GM18499 (cell line): Measurements from ENCODE around the gene C4orf46.
"Not testable (repeated sequence)": the region's sequence is repeated elsewhere in the genome, so short reads cannot be mapped to it uniquely, and the experiment has no call there.

Experiments used
- ATAC-seq: cut with Tn5 transposase; IDR thresholded peaks from one replicate; pipeline ENCODE4 v1.9.1; 2021; ENCODE audit warnings: moderate number of reproducible peaks; ENCODE audit not compliant: insufficient read depth, unreplicated experiment

The C4orf46 gene

GRCh38 chr4:158671665-158671914 lies at the start of gene C4orf46:
TSS of gene C4orf46 (minus strand) at chr4:158671887. CDS start at chr4:158671801, 86 bp downstream.
- no peak for ATAC-seq

- ATAC-seq: no peak
These were observed 44.1 kb upstream of the C4orf46 start for GRCh38 chr4:158715802-158716201.

GRCh38 chr4:158714937-158715336 lies 43.2 kb upstream of the C4orf46 start:
- no peak for ATAC-seq

- not testable (repeated sequence) for ATAC-seq
These were observed 40.9 kb upstream of the C4orf46 start for GRCh38 chr4:158712622-158713021.

- ATAC-seq: no peak
These were observed 39.1 kb upstream of the C4orf46 start for GRCh38 chr4:158710814-158711213.

GRCh38 chr4:158704274-158704673 lies 32.6 kb upstream of the C4orf46 start:
- ATAC-seq: no peak

- no peak for ATAC-seq
These were observed 17.1 kb upstream of the C4orf46 start for GRCh38 chr4:158688813-158689212.

GRCh38 chr4:158682066-158682465 lies 10.4 kb upstream of the C4orf46 start:
- no peak for ATAC-seq

- ATAC-seq: no peak
These were observed 9.9 kb upstream of the C4orf46 start for GRCh38 chr4:158681629-158682028.

GRCh38 chr4:158678767-158679166 lies 7.1 kb upstream of the C4orf46 start:
- no peak for ATAC-seq

GRCh38 chr4:158676076-158676475 lies 4.4 kb upstream of the C4orf46 start:
- no peak for ATAC-seq

- no peak for ATAC-seq
These were observed 1.9 kb upstream of the C4orf46 start for GRCh38 chr4:158673633-158674032.

- ATAC-seq: peak; percentile 90
These were observed 474 bp upstream of the C4orf46 start, which contains the start of gene ETFDH for GRCh38 chr4:158671915-158672806. TSS of gene ETFDH (plus strand) at chr4:158672296. CDS start at chr4:158672457, 161 bp downstream.

GRCh38 chr4:158670975-158671664 lies 567 bp downstream of the C4orf46 start:
- ATAC-seq: no peak

- ATAC-seq: no peak
These were observed 2.4 kb downstream of the C4orf46 start for GRCh38 chr4:158669310-158669709.

- ATAC-seq: no peak
These were observed 4.0 kb downstream of the C4orf46 start for GRCh38 chr4:158667651-158668198.

GRCh38 chr4:158666892-158667291 lies 4.8 kb downstream of the C4orf46 start:
- ATAC-seq: no peak

- no peak for ATAC-seq
These were observed 6.9 kb downstream of the C4orf46 start for GRCh38 chr4:158664806-158665205.

GRCh38 chr4:158663707-158664625 lies 7.7 kb downstream of the C4orf46 start:
- ATAC-seq: not testable (repeated sequence)

GRCh38 chr4:158663255-158663654 lies 8.4 kb downstream of the C4orf46 start:
- not testable (repeated sequence) for ATAC-seq
